ENCODE data around the gene ZIK1.

DNA sequence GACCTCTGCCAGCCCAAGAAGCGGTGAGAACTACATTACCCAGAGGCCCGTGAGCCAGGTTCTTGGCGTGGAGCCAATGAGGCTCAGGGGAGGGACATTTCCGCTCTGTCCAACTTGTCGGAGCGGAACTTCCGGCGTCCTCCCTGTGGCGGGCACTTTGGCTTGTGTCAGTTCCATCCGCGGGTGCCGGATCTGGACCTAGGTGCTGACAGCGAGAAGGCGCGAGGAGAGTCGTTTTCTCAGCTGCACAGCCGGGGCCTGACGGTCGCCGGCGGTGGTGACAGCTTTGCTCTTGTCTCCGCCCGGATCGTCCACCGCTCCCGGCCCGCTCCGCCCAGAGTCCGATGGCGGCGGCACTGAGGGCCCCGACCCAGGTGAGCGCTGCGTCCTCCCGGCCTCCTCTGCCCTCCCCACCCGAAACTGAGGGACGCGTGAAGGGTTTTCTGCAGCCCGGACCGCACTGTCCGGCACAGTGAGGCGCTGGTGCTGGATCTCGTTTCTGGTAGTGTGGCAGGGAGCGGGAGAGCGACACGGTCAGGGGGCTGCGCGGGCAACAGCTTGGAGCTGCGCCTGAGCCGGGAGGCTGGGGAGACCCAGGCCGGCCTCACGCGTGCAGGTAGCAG, 15.9 kb downstream of the ZIK1 start, which contains the start of gene ZNF530:
- TF ChIP-seq, protein P1, sequence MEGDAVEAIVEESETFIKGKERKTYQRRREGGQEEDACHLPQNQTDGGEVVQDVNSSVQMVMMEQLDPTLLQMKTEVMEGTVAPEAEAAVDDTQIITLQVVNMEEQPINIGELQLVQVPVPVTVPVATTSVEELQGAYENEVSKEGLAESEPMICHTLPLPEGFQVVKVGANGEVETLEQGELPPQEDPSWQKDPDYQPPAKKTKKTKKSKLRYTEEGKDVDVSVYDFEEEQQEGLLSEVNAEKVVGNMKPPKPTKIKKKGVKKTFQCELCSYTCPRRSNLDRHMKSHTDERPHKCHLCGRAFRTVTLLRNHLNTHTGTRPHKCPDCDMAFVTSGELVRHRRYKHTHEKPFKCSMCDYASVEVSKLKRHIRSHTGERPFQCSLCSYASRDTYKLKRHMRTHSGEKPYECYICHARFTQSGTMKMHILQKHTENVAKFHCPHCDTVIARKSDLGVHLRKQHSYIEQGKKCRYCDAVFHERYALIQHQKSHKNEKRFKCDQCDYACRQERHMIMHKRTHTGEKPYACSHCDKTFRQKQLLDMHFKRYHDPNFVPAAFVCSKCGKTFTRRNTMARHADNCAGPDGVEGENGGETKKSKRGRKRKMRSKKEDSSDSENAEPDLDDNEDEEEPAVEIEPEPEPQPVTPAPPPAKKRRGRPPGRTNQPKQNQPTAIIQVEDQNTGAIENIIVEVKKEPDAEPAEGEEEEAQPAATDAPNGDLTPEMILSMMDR (optimal IDR thresholded peaks at IDR 0.05 in 1 of 3, IDR thresholded peaks at IDR 0.05 in 1 of 3, conservative IDR thresholded peaks at IDR 0.05 in 1 of 3; ENCODE audit: extremely low read depth in 1 of 3, insufficient read depth in 2 of 3, low read length in 3 of 3), result no peak
- TF ChIP-seq EZH2 (IDR thresholded peaks at IDR 0.05; ENCODE audit: low read length), result no peak

All from keratinocyte (primary cell).